Fibroblast of skin of abdomen (primary cell): ENCODE measurements around the gene ADAMTS17.

Source experiments
- DNase-seq: peaks from one replicate; pipeline ENCODE4 v3.0.0-alpha.2; 2013

Gene ADAMTS17

DNA sequence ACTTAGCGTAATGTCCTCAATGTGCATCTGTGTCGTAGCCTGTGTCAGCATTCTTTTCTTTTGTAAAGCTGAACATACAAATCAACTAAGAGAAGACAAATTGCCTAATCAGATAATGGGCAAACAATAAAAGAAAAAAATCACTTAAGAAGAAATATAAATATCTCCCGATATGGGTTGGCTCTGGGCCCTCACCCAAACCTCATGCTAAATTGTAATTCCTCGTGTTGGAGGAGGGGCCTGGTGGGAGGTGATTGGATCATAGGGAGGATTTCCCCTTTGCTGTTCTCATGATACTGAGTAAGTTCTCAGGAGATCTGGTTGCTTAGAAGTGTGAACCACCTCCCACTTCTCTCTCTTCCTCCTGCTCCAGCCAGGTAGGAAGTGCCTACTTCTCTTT is 323.6 kb downstream of the ADAMTS17 start:
- DNase-seq = peak; percentile 59

DNA sequence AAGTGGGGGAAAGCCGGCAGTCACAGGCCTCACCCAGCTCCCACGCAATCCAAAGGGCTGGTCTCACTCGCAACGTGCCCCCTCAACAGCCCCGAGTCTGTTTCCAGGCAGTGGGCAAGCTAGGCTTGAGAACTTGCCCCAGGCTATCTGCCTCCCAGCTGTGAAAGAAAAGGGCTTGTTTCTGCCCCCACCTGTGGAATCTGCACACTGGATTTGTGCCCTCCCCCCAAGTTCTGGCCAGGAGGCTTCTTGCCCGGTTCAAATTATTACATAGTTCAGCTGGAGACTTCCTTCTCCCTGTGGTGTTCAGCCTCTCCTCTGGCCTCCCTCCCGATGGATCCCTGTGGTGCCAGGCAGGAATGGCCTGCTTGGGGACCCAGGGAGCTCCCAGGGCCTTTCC is 324.6 kb downstream of the ADAMTS17 start:
- DNase-seq = no peak

DNA sequence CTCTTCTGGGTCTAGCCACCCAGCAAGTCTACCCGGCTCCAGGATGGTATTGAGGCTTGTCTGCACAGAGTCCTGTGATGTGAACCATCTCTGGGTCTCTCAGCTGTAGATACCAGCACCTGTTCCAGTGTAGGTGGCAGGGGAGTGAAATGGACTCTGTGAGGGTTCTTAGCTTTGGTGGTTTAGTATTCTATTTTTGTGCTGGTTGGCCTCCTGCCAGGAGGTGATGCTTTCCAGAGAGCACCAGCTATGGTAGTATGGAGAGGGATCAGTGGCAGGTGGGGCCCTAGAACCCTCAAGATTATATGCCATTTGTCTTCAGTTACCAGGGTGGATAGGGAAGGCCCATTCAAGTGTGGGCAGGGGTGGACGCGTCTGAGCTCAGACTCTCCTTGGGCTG is 325.1 kb downstream of the ADAMTS17 start:
- DNase-seq = no peak

DNA sequence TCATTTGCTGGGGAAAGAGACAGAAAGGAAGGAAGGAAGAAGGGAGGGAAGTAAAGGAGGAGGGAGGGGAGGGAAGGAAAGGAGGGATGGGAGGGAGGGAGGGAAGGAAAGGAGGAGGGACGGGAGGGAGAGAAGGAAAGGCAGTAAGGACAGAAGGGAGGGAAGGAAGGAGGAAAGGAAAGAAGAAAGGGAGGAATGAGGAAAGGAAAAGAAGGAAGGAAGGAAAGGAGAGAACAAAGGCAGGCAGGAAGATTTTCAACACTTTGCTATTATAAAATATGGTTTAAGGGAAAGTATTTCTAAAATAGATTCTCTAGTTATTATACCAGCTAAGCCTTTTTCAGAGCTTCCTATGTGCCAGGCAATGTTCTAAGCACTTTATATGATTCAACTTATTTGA is 330.5 kb downstream of the ADAMTS17 start:
- DNase-seq = no peak

DNA sequence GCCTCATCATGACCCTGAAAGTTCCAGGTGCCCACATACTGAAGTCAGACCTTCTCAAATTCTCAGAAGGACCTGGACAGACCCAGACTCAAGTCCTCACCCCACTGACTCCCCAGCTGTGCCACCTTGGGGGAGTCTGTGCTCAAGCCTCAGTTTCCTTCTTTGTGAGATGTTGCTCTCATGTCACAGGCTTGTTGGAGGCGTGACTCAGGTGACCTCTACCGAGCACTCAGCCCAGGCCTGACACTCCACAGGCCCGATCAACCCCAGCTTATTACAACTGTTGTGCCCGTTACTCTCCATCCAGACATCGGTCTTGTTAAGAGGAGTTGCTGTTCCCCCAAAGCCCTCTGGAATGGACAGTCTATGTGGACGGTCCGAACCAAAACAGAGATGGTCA is 332.4 kb downstream of the ADAMTS17 start:
- DNase-seq = no peak

DNA sequence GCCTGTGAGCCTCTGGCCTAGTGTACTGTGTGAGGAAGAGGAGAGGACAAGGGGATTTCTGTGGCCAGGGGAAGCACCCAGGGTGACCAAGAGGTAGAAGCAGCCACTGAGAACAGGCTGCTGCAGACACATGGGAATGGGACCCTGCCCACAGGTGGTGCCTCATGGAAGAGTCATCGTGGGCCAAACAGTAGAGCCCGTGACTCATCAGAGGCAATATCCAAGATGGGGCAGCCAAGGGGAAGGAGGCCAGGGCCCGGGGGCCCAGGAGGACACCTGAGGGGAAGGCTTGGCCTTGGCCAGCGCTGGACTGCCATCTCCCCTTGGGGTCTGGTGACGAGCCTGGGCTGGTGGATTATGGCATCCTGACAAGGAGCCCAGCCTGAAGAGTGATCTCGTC is 333.5 kb downstream of the ADAMTS17 start:
- no peak for DNase-seq

DNA sequence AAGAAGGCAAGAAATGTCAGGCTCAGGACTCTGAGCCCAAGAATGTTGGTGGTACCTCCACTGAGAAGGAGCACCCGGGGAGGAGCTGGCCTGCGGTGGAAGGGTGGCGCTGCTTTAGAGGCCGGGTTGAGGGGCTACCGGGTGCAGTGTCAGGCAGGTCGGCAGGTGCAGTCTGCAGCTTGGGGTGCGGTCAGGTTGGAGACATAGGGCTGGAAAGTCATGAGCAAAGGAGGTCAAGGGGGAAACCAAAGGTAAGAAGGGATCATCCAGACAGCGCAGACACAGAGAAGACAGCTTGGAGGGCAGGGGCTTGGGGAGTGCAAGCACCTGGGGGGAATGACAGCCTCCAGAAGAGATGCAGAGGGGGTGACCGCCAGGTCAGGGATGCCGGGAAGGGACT is 334.2 kb downstream of the ADAMTS17 start:
- no peak for DNase-seq

DNA sequence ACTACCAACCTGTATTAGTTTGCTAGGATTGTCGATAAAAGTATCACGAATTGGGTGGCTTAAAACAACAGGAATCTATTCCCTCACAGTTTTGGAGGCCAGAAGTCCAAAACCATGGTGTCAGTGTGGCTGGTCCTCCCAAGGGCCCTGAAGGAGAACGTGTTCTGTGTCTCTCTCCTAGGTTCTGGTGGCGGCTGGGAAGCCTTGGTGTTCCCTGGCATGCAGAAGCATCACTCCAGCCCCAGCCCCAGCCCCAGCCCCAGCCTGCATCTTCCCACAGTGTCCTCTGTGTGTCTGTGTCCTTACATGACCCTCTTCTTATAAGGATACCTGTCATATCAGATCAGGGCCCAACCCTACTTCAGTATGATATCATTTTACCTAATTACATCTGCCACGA is 336.1 kb downstream of the ADAMTS17 start:
- no peak for DNase-seq

DNA sequence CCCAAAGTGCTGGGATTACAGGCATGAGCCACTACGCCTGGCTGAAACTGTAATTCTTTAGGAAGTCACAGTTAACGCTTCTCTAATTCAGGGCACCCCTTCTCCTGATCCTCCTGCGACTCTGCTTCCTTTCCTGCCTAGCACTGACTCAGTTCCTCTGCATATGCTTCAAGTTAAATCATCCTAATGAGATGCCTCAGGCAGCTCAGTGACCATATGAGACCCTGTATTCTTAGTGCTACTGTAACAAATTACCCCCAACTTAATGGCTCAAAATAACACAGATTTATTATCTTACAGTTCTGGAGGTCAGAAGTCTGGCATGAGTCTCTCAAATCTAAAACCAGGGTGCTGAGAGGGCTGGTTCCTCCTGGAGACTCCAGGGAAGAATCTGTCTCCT is 336.8 kb downstream of the ADAMTS17 start:
- peak; percentile 62 for DNase-seq

DNA sequence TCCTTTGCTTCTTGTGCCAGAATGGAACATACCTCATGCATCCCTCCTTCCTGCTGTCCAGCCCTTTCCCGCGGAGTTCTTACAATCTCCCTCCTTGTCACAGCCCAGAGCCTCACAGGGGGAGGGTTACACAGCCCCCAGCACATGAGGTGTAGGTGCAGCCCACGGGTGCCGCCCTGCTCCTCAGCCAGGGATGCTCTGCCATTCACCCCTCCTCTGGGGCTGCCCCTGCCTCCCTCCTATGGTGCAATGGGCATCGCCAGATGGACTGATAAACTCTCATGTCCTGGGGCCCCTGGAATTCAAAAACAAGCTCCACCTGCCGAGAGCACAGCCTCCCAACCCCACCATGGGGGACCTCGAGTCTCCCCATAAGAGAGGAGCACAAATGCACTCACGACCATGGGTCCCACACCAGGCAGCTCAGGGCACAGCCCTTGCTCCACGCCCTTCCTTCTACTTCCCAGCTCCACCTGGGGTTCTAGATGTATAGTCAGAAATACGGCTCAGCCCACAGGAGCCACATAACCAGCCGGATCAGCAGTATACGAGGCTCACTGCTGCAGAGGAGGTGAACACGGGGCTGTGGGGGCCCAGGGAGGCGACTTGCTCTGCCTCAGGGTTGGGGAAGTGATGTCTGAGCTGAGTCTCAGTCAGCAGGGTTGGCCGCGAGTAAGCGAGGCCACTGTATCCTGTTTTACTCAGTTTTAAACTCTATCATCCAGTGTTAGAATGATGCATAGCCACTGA is 338.8 kb downstream of the ADAMTS17 start:
- DNase-seq = no peak

DNA sequence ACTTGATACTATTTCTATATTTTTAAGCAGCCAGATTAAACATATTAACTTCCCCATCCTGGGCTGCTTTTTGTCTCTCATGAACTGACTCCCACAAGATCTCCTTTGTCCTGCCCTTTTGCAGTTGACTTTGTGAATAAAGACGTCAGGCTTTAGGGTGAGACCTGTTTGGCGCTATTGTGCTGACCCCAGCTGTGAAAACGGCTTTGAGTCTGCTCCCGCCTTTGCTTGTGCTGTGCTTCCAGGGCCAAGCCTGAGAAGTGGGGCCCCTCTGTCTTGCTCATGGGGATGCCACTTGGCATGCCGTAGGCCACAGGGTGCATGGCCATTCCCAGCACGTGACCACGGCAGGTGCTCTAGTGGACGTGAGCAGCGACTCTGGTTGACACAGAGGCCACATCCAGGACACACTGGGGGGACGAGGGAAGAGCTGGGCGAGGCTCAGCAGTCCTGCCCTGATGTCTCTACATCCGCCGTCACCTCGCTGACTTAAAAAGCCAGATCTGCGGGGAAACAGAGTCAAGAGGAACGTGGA is 339.6 kb downstream of the ADAMTS17 start:
- DNase-seq = no peak

DNA sequence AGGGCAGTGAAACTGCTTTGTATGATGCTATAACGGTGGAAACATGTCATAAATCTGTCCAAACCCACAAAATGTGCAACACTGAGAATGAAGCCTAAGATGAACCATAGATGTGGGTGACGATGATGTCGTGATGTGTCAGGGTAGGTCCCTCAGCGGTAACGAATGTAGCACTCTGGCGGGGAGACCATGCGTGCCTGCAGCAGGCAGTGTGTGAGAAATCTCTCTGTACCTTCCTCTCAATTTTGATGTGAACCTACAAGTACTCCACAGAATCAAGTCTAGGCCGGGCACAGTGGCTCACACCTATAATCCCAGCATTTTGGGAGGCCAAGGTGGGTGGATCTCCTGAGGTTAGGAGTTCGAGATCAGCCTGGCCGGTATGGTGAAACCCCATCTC is 340.4 kb downstream of the ADAMTS17 start:
- peak; percentile 35 for DNase-seq

DNA sequence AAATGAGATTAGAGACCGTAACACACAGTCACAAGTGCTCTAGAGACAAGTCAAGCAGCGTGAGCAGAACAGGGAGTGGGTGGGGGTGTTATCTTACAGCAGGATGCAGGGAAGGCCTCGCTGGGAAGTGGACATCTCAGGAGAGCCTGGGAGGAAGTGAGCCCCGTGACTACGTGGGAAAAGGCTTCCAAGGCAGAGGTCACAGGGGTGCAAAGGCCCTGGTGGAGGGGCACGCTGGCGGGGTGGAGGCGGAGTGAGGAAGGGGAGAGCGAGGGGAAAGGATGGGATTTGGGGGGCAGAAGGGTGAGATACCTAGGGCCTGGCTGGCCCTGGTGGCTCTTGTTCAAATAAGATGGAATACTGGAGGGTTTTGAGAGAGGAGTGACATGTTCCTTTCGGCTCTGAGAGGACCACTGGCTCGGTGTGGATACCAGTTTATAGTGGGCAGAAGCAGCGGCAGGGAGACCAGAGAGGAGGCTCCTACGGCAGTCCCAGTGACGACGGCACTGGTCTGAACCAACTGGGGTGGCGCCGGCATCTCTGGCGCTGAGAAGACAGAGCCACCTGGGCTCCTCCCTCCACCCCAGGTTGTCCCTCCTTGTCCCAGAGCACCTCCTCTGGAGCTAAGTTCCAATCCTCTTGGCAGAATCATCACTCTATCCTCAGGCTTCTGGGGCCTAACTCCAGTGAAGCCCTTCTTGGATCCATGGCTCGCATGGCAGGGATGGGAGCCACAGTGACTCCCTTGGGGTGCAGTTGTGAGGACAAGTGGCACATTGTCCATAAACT is 342.3 kb downstream of the ADAMTS17 start:
- DNase-seq = no peak

DNA sequence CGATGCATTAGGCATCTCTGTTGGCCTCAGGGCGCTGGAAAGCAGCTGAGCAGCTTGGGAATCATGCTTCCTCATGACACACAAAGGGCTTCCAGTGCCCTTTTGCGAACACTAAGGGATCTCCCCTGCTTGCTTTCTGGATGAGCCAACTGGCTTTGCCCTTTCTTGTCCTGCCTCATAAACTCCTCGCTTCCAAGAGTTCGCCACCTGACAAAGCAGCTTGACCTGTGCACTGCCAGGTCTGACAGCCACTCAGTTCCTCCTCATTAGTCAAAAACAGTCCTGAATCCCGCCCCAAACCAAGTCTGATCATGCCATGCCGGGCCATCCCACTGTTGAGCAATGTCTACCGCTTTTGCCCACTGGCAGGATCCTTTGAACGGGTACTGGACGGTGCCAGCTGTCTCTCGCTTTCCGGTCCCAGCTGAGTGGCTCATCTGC is 343.1 kb downstream of the ADAMTS17 start:
- peak; percentile 24 for DNase-seq

DNA sequence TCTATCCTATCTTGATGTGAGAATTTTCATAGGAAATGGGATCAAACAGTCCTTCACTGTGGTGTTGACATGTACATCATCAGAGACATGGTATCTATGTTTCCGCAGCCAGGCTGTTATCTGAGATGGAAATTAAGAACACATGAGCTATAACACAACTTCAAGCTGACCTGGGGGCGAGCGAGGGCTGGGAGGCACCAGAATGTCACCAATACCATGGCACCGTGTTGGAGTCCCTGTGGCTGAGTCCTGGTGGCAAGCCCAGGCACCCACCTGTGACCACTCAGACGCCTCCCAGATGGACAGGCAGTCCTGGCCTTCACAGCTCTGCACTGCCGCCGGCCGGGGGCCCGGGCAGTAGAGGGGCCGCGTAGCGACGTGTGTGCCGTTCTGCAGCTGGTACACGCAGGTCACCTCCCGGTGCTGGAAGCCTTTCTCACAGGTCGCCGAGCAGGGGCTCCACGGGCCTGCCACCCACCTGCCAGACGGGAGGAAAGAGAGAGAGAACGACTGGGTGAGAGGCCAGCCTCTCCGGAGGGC is 344.6 kb downstream of the ADAMTS17 start:
- DNase-seq = no peak

DNA sequence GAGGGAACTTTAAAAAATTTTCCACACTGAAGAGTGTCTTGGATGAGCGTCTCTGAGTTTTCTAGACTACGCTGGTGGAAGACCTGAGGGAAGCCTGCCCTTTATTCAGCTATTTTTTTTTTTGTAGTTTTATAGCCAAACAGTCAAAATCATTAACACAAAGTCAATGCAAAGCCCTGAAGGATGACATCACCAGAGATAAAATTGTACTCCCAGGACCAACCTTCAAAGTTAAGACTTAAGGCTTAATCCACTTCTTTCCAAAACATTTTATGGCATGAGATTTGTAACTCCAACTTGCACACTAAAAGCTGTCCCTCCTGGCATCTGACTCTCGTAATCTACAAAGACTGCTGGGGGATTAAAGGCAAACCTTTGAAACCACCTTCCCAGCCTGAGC is 345.1 kb downstream of the ADAMTS17 start:
- no peak for DNase-seq

DNA sequence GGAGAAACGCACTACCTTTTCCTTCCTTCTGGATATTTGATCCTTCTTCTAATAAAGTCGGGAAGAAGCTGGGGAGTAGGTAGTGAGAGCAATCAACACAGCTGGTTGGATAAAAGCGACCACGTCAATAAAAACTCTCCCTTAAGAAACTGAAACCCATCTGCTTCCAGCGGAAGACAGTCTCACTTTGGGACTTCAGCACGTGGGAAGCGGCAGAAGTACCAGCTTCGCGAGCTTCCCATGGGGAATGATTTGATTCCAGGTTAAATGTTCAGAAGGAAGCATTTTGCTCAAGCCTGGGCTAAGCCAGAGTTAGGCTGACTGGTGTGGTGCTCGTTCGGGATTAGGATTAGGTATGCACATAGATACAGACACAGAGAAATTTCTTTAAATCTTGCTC is 346.2 kb downstream of the ADAMTS17 start:
- DNase-seq = no peak

DNA sequence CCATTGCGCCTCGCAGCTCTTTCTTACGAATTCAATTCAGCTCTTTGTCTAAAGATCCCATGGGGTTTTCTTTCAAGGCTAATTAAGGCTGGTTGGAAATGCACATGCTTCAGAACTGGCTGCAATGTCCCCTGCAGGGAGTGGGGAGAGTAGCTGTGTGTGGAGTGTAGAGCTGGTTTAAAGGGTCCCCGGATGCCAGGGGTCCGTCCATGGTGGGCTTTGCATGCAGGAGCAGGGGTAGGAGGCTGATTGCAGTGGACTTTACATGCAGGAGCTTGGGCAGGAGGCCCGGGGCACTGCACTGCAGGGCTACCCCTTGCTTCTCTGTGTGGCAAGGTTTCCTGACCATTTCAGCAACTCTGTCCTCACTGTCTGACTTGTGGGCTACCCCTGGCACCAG is 346.9 kb downstream of the ADAMTS17 start:
- no peak for DNase-seq

DNA sequence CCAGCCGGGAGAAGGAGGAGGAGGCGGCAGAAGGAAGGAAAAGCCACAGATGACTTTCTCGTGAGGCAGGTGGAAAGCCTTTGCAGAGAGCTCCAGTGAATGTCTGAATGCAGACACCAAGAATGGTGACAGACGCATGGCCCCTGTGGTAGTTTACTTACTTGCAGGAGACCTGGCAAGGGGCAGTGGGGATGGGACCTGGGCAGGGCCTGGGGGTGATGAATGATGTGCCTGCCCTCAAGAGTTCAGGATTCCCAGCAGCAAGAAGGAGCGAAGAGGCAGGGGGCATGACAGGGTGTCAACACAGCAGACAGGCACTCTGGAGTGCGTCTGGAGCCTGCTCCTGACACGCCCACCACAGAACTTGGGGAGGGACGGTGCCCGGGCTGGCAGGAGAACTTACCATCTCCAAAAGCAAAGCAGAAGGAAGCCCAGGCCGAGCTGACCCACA is 348.1 kb downstream of the ADAMTS17 start:
- no peak for DNase-seq

DNA sequence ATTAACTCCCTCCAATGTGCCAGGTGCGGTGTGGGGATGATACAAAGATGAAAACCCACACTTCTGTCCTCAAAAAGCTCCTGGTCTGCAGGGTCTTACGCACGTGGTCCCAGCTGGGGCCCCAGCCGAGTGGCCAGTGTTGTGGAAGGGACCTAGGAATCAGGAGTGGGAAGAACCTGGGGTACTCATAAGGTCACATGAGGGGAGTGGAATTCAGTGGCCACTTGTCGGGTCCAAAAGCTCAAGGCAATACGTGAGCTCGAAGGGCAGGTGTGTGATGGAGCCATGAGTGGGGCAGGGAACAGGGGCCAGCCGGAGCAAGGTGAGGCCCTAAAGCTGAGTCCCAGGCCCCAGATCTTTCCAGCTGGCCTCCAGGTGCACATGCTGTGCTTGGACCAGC is 348.5 kb downstream of the ADAMTS17 start:
- DNase-seq = no peak

DNA sequence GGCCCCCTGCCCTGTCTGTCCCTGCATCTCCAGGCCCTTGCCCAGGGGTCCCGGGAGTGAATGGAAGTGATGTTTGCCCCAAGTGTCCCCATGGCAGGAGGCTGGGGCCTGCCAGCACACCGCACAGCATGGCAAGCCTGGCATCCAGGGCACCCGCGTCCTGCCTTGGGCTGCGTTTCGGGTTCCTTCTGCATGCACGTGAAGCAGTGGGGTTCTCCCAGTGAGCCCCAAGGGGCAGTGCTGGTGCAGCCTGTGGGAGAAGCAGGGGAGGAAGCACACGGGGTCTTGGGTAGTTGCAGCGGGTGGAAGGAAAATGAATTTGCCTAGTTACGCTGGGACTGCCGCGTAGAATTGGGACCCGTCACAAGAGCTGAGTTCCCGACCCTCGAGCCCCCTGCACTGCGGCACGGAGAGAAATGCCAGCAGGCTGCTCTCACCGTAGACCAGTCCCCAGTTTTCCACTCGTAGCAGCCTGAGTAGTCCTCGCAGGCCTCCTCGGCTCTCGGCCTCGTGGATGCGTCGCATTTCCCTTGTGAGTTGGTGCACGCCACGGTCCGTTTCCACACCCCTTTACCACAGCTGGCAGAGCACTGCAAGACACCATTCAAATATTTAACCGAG is 349.1 kb downstream of the ADAMTS17 start:
- no peak for DNase-seq

DNA sequence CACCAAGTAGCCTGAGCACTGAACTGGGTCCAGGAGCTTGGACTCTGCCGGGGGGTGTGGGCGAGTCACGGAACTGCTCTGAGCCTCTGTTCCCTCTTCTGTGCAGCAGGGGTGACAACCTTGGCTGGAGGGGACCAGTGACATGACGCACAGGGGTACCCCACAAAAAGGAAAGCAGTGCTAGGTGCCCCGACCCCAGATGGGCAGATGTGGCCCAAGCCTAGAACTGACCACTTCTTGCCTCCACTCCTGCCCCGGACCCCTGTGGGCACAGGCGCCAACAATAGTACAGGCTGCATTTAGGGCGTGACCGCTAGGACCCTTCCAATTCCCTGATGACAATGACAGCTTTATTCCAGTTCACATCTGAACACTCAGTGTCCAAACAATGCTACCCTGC is 352.7 kb downstream of the ADAMTS17 start:
- DNase-seq = no peak

DNA sequence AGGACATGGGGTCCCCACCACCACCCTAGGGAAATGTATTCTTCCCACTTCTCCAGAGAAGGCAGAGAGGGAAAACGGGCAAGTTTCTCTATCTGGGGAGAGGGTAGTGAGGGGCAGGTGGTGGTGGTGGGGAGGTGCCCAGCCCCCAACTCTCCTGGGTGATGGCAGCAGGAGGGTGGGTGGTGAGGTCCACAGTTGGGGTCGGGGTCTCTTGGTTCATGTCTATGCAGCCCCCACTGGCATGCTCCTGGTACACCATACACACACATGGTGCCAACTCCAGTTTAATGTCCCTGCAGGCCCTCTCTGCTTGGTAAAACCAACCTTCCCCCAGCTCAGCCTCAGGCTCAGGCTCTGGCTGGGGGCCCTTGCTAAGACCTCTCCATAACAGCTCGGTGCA is 354.1 kb downstream of the ADAMTS17 start:
- no peak for DNase-seq
